AG20443 (cell line): ENCODE results near the gene MEIS1.

Source experiments
- DNase-seq: peaks from one replicate; pipeline ENCODE4 v3.0.0; 2012; ENCODE audit warnings: low spot score, mixed read lengths

Gene MEIS1

DNA sequence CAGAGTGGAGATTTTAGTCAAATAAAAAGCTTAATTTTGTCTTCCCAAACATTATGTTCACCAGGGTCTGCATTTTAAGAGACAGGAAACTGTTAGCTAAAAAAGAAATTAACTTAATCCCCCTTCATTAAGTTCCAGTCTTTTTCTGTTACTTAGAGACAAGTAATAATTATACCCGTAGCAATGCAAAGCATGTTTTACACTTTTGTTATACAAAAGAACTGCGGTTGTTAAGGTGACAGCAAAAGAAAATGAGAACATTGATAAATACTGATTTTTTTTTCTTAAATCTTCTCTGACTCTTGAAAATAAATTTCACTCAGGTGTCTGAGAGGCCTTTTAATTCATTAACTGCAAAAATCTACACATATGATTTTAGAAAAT, 101.4 kb downstream of the MEIS1 start:
- DNase-seq: no peak

- no peak for DNase-seq
Measured at GRCh38 chr2:66536997-66537396, 102.1 kb downstream of the MEIS1 start.

DNA sequence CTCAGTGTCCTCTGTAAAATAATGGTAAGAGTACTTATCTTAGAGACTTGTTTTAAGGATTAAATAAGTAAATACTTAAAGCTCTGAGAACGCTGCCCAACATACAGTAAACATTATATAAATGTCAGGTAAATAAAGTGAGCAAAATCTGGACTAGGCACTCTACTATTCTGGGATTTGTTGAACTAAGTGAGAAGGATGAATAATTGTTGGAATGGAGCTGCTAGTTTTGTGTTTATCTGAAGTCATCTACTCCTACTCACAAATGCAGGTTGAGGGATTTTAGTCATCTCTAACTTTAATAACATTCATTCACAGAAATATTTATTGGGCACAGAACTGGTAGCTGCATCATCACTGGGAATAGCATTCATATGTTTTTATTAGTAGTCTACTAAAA, 103.4 kb downstream of the MEIS1 start:
- no peak for DNase-seq

DNA sequence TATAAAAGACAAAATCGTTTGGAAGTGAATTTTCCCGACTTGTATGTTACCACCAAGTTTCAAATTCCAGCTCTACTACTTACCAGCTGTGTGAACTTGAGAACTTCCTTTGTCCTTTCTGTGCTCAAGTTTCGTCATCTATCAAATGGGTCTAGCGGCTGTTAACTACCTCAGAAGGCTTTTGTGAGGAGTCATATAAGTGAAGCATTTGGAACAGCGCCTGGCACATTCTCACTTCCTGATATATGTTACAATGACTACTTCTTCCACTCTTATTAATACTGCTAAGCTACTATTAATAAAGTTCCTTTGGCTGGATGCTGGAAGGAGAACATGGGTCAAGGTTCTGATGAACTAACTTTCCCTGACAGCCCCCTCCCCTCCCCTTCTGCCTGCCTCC, 104.5 kb downstream of the MEIS1 start:
- DNase-seq: no peak

- no peak for DNase-seq
Measured at GRCh38 chr2:66541646-66542045, 106.7 kb downstream of the MEIS1 start.

DNA sequence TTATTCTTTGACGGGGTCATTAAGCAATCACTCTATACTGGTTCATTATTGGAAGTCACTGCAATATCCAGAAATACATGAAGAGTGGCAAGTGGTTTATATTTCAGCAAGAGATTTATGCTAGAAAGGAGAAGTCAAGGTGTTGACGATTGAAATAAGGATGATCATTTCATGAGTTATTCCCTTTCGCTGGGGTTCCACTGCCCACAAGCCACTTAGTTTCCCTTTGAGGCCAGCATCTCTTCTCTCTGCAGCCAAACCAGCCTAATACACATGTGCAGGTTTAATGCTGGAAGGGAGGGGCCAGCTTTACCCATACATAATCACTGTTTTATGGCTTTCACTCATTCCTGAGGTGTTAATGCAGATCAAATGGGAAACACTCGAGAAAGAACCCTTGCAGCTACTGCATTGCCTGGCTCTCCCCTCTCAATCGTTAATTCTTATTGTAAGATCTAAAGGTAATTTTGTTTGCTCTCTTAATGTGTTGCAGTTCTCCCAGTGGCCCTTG, 108.4 kb downstream of the MEIS1 start:
- no peak for DNase-seq

DNA sequence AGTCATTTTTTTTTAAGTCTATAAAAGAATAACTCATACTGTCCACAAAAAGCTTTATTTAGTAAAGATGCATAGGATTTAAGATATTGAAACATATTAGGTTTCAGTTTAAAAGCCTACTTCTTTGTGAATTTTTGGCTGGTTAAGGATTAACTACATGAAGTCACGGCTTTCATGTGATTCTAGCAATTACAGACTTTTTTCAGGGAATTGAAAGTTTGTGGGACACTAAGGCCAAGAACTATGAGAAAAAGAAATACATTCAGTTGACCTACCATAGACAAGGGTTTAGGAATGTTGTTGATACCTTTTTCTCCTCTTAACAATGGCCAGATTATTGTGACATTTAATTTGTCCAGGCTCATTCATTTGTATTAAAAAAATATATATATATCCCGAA, 109.3 kb downstream of the MEIS1 start:
- DNase-seq: no peak

GRCh38 chr2:66545258-66545657, 110.3 kb downstream of the MEIS1 start:
- DNase-seq: no peak

DNA sequence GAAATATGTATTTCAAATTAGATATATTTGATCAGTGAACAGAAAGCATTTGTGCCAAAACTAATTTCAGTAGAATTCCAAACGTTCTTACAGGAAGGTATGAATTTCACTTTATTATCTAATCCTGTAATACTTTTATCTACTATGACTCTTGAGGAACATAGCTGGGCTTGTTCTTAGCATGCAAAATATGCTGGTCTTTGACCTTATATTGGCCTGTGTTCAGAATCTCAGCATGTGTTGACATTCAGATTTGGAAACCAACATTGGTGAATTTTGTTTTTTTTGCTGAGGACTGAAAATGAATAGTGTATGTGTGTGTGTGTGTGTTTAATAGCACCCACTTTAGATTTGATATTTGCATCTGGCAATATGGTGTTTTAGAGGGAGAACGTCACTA, 112.2 kb downstream of the MEIS1 start:
- no peak for DNase-seq

- DNase-seq: no peak
Measured at GRCh38 chr2:66547887-66548286, 113.0 kb downstream of the MEIS1 start.

GRCh38 chr2:66548422-66548821, 113.5 kb downstream of the MEIS1 start:
- no peak for DNase-seq

GRCh38 chr2:66550826-66551225, 115.9 kb downstream of the MEIS1 start:
- no peak for DNase-seq

DNA sequence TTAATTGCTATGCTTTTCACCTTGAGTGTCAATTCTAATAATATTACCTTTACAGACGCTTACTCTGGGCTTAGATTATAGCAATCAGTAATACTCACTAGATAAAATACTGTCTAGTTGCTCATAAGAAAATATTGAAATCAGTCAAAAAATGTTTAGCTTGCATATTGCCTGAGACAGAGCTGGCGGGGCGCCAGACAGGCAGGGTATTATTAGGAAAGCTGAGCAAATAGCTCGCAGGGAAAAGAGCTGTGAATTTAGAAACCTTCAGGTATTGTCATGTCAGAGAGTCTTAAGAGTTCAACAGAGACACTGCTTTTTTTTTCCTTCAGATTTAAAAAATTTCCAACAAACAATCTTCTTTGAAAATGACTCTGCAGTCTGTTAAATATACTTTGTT, 118.4 kb downstream of the MEIS1 start:
- no peak for DNase-seq

GRCh38 chr2:66555091-66555490, 120.2 kb downstream of the MEIS1 start:
- DNase-seq: peak; percentile 12

GRCh38 chr2:66555501-66556324, 120.8 kb downstream of the MEIS1 start:
- peak; percentile 59 for DNase-seq

DNA sequence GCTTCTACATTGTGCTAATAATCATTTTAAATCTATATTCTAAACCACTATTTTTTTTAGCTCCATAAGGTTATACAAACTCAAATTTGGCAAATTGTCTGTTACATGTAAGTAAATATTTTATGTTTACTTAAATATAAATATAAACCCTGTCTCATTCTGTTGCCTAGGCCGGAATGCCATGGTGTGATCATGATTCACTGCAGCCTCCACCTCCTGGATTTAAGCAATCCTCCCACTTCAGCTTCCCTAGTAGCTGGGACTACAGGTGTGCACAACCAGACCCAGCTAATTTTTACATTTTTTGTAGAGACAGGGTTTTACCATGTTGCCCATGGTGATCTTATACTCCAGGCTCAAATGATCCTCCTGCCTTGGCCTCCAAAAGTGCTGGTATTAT, 124.7 kb downstream of the MEIS1 start:
- DNase-seq: no peak

DNA sequence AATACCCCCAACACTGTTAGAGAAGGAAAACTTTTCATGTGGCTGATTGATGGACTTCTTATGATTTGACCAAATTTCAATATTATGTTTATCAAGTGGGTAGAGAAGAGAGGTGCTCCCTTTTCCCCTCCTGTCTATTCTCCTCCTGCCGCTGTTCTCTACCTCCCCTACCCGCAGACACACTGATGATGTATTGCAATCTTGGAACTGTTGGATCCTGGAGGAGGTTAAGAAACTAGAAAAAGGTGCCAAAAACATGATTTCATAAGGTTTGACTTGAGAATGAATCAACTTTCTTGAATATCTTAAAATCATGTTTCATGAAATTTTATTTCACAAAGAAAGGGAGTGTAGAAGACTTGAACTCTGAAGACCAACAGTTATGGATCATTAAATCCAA, 125.8 kb downstream of the MEIS1 start:
- no peak for DNase-seq

DNA sequence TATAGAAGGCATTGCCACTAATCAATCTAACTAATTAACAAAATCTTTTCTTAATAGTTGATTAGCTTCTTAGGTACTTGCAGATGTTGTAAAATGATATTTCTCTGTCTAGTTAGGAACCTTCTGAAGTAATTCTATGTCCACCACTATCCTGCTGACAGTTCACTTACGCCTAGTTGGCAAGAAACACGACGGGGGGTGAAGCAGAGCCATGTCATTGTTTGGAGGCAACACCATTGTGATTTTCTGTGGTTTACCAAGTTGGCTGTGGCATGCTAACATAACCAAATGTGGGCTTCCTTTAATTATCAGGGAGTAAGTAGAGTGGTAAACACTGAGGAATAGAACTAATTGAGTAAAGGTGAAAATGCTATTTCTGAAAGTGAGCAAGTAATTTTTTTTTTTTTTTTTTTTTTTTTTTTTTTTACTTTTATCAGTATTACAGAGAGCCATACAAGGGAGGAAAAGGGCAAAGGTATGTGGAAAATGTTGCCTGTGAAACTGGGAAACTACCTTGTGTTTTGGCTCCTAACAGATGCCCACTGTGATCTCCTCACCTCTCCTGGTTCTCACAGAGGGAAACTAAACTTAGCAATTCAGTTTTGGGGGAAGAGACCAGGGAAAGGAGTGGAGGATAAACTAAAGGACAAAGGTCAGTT, 126.8 kb downstream of the MEIS1 start:
- DNase-seq: no peak

DNA sequence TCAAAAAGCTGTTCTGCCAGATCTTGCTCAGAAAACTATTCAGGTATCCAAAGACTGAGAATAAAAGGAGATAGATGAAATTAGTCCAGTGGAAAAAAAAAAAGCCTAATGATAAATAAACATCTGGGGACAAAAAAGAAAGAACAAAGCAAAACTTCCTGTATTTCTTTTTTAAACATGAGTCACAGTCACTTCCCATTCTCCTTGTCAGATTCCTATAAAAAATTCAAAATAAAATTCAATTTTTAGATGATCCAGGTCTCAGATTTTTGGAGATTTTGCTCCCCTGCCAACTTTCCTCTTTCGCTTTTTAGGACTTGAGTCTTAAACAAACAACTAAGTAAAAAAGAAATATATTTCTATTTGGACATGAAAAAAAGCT, 127.4 kb downstream of the MEIS1 start:
- DNase-seq: no peak

GRCh38 chr2:66563473-66563872, 128.5 kb downstream of the MEIS1 start:
- no peak for DNase-seq

GRCh38 chr2:66565291-66565690, 130.4 kb downstream of the MEIS1 start:
- DNase-seq: no peak

- DNase-seq: no peak
Measured at GRCh38 chr2:66566726-66567399, 131.9 kb downstream of the MEIS1 start.

- DNase-seq: no peak
Measured at GRCh38 chr2:66567729-66568128, 132.8 kb downstream of the MEIS1 start.
